ENCODE results near the gene ACOT11.
A peak's percentile ranks its signal among the peaks of the same experiment; 100 is the strongest.

The ACOT11 gene

GRCh38 chr1:54538538-54538937 lies 9.5 kb upstream of the ACOT11 start:
- DNase-seq, result no peak

GRCh38 chr1:54540582-54541295 lies 7.3 kb upstream of the ACOT11 start:
- no peak for DNase-seq

- no peak for DNase-seq
Observed at GRCh38 chr1:54542120-54542961, 5.7 kb upstream of the ACOT11 start.

- DNase-seq, result no peak
Observed at GRCh38 chr1:54542962-54543539, 5.0 kb upstream of the ACOT11 start.

GRCh38 chr1:54543729-54544496 lies 4.1 kb upstream of the ACOT11 start:
- DNase-seq, result no peak

- no peak for DNase-seq
Observed at GRCh38 chr1:54545916-54546635, 2.0 kb upstream of the ACOT11 start.

GRCh38 chr1:54546651-54547401 lies 1.2 kb upstream of the ACOT11 start:
- DNase-seq, result no peak

- DNase-seq, result no peak
Observed at GRCh38 chr1:54548389-54549044, 489 bp downstream of the ACOT11 start.

- no peak for DNase-seq
Observed at GRCh38 chr1:54549181-54549924, 1.3 kb downstream of the ACOT11 start.

- DNase-seq, result no peak
Observed at GRCh38 chr1:54551891-54552290, 3.9 kb downstream of the ACOT11 start.

GRCh38 chr1:54553602-54554313 lies 5.7 kb downstream of the ACOT11 start:
- DNase-seq, result no peak

- DNase-seq, result no peak
Observed at GRCh38 chr1:54556110-54556509, 8.1 kb downstream of the ACOT11 start.

GRCh38 chr1:54557671-54558355 lies 9.8 kb downstream of the ACOT11 start:
- no peak for DNase-seq

- DNase-seq, result peak; percentile 18
Observed at GRCh38 chr1:54558434-54559030, 10.5 kb downstream of the ACOT11 start.

GRCh38 chr1:54559111-54559548 lies 11.1 kb downstream of the ACOT11 start:
- no peak for DNase-seq

GRCh38 chr1:54559771-54560231 lies 11.8 kb downstream of the ACOT11 start:
- DNase-seq, result peak; percentile 49

- no peak for DNase-seq
Observed at GRCh38 chr1:54564312-54565112, 16.5 kb downstream of the ACOT11 start.

- no peak for DNase-seq
Observed at GRCh38 chr1:54565113-54565501, 17.1 kb downstream of the ACOT11 start.

Measured in NCI-H446 treated with DMSO at 0.1 percent for 48 hours (cell line).